CD14-positive monocyte (primary cell): ENCODE data around the gene OSBPL8. TPM values are rescaled to one million over a fixed set of nuclear protein-coding genes. Genes with fewer than 3 reads are reported as not detected.

ENCODE experiments used
- DNase-seq, 3 donors: peaks; one replicate each; pipeline ENCODE4 v3.0.0-alpha.2; 2011 to 2022
- H2AFZ ChIP-seq: 2 replicates; pipeline ENCODE4 v1.6.0; 2012; ENCODE audit warnings: mild to moderate bottlenecking, low read depth, low read length, inconsistent platforms; ENCODE audit not compliant: insufficient read depth, poor library complexity, severe bottlenecking
- H3K27ac ChIP-seq, 2 donors: 1 replicate in 1 of 2; 2 replicates in 1 of 2; pipeline ENCODE4 v1.5.1; 2012 to 2013; ENCODE audit warnings: low read length in 2 of 2, control low read depth in 1 of 2, inconsistent platforms in 1 of 2, low read depth in 1 of 2, mild to moderate bottlenecking in 1 of 2
- H3K27me3 ChIP-seq, 2 donors: one replicate each; pipeline versions ENCODE4 v1.6.0 to v1.6.1; 2011 to 2013; ENCODE audit warnings: low read length in 2 of 2; ENCODE audit not compliant: control insufficient read depth in 2 of 2, insufficient read depth in 2 of 2
- H3K36me3 ChIP-seq, 2 donors: replicated peaks in 1 of 2; 1 replicate in 1 of 2; 2 replicates in 1 of 2; pipeline versions ENCODE4 v1.5.1 to v1.6.1; 2012 to 2013; ENCODE audit warnings: low read length in 2 of 2, control low read depth in 1 of 2, inconsistent platforms in 1 of 2, mild to moderate bottlenecking in 1 of 2; ENCODE audit not compliant: insufficient read depth in 2 of 2, control insufficient read depth in 1 of 2
- H3K4me1 ChIP-seq, 2 donors: 1 replicate in 1 of 2; 2 replicates in 1 of 2; pipeline versions ENCODE4 v1.5.1 to v1.6.1; 2012 to 2013; ENCODE audit warnings: low read length in 2 of 2, control low read depth in 1 of 2, inconsistent platforms in 1 of 2, mild to moderate bottlenecking in 1 of 2, moderate library complexity in 1 of 2; ENCODE audit not compliant: insufficient read depth in 2 of 2, control insufficient read depth in 1 of 2
- H3K4me2 ChIP-seq: replicated peaks from 2 replicates; pipeline ENCODE3; 2012; ENCODE audit warnings: low read length, moderate library complexity, mild to moderate bottlenecking; ENCODE audit not compliant: poor library complexity, severe bottlenecking; ENCODE audit errors: extremely low read depth
- H3K4me3 ChIP-seq, 3 experiments: fragments of 200-600 bp in 1 of 3; sonication (generic) in 1 of 3; replicated peaks in 1 of 3; 1 replicate in 2 of 3; 2 replicates in 1 of 3; pipeline ENCODE4 v1.5.1; 2011 to 2013; ENCODE audit warnings: low read length in 3 of 3, mild to moderate bottlenecking in 3 of 3, control low read depth in 2 of 3, low read depth in 2 of 3, inconsistent platforms in 1 of 3, moderate library complexity in 1 of 3
- H3K79me2 ChIP-seq: 2 replicates; pipeline ENCODE4 v1.6.0; 2012; ENCODE audit warnings: mild to moderate bottlenecking, control low read depth, inconsistent platforms, low read length, moderate library complexity; ENCODE audit not compliant: insufficient read depth
- H3K9ac ChIP-seq: 2 replicates; pipeline ENCODE4 v1.6.0; 2017; ENCODE audit warnings: low read length, mild to moderate bottlenecking; ENCODE audit not compliant: insufficient read depth, poor library complexity, severe bottlenecking
- H3K9me3 ChIP-seq, 2 donors: replicated peaks in 1 of 2; 1 replicate in 1 of 2; 2 replicates in 1 of 2; pipeline versions ENCODE4 v1.5.1 to v1.6.1; 2012 to 2013; ENCODE audit warnings: low read length in 2 of 2, control low read depth in 1 of 2; ENCODE audit not compliant: control insufficient read depth in 1 of 2, insufficient read depth in 1 of 2
- H4K20me1 ChIP-seq: 2 replicates; pipeline ENCODE4 v1.6.0; 2012; ENCODE audit warnings: mild to moderate bottlenecking, low read length, control low read depth, moderate library complexity; ENCODE audit not compliant: insufficient read depth
- H3K27ac Mint-ChIP-seq, 7 donors: one replicate each; pipeline ENCODE4 v1.8.0; 2020; ENCODE audit warnings: mild to moderate bottlenecking in 7 of 7, mixed read lengths in 7 of 7, moderate library complexity in 6 of 7, inconsistent platforms in 2 of 7
- H3K27me3 Mint-ChIP-seq, 3 donors: one replicate each; pipeline ENCODE4 v1.8.0; 2021 to 2022; ENCODE audit warnings: low read depth in 3 of 3, mild to moderate bottlenecking in 3 of 3, mixed read lengths in 3 of 3, moderate library complexity in 3 of 3, inconsistent platforms in 1 of 3
- H3K36me3 Mint-ChIP-seq, 2 donors: one replicate each; pipeline ENCODE4 v1.8.0; 2020; ENCODE audit warnings: mixed read lengths in 2 of 2, inconsistent platforms in 1 of 2, mild to moderate bottlenecking in 1 of 2
- H3K4me1 Mint-ChIP-seq: one replicate; pipeline ENCODE4 v1.8.0; 2020; ENCODE audit warnings: mild to moderate bottlenecking, mixed read lengths
- H3K4me3 Mint-ChIP-seq, 2 donors: one replicate each; pipeline ENCODE4 v1.8.0; 2020; ENCODE audit warnings: mild to moderate bottlenecking in 2 of 2, mixed read lengths in 2 of 2, moderate library complexity in 1 of 2
- H3K9me3 Mint-ChIP-seq, 7 donors: one replicate each; pipeline ENCODE4 v1.8.0; 2020 to 2022; ENCODE audit warnings: mixed read lengths in 7 of 7, mild to moderate bottlenecking in 6 of 7, moderate library complexity in 6 of 7, inconsistent platforms in 2 of 7
- CTCF ChIP-seq: fragments of 200-600 bp; IDR thresholded peaks from one replicate; pipeline ENCODE4 v1.8.0; 2022; ENCODE audit warnings: antibody characterized with exemption, mild to moderate bottlenecking
- WGBS: methylation state at CpG from one replicate; pipeline ENCODE4 v1.1.5; 2013; ENCODE audit warnings: missing lambda C conversion rate; ENCODE audit not compliant: insufficient coverage; 5-methylcytosine and 5-hydroxymethylcytosine counted together
- intact Hi-C, 2 donors: fragments of 100-400 bp; cut with micrococcal nuclease; formaldehyde crosslinking; loops; one replicate each; pipeline versions ENCODE4 v1.15.0 to v1.15.1; 2023
- polyA plus RNA-seq, 3 donors: library from polyadenylated mRNA; depleted of rRNA in 1 of 3; unstranded in 2 of 3; stranded (reverse) in 1 of 3; fragments of 300-500 nt in 2 of 3; fragments of >200 nt in 1 of 3; fragmentation: Illumina TruSeq in 2 of 3; gene quantifications; 1 replicate in 2 of 3; 2 replicates in 1 of 3; pipeline ENCODE4 v1.2.3, GENCODE V29; 2012 to 2021

Gene OSBPL8
- polyA plus RNA-seq, 3 donors, result 25.3 to 167 (median 147) TPM

DNA sequence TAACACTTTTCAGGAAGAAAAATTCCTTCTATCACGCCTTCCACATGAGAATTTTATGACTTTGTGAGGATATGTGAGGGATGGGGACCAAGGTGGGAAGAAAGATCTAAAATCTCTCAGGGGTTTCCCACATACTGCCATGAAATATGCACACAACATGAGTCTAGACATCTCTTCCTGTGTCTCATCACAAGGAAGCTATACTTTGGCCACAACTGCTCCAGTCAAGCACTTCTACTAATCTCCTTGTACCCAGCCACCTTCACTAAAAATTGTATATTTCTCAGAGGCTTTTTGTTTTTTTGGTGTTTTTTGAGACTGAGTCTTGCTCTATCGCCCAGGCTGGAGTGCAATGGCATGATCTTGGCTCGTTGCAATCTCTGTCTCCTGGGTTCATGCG lies 3.2 kb downstream of the OSBPL8 start:
- Histone ChIP-seq H3K4me3 (peak overlapping the region in 1 of 3 experiments; percentile 98), H3K9ac (no peak overlapping the region), H3K9me3 (no peaks in the 10 kb centered on the region), H3K27me3 (no peaks in the 10 kb centered on the region), H4K20me1 (peaks cover 78% of the 10 kb centered on the region), H3K4me1 (peaks cover 36 to 76% of the 10 kb centered on the region in 2 donors), H3K4me2 (peak overlapping the region; percentile 81), H3K36me3 (no peaks in the 10 kb centered on the region), H3K27ac (peak overlapping the region in 1 of 2 donors; percentile 12), H3K79me2 (peaks cover 80% of the 10 kb centered on the region), H2AFZ (no peak overlapping the region)
- H3K27ac Mint-ChIP-seq, result peak overlapping the region in 4 of 7 donors; percentile 3 to 76 (median 72)
- H3K36me3 Mint-ChIP-seq, result peaks cover 9 to 10% of the 10 kb centered on the region in 2 donors
- H3K4me1 Mint-ChIP-seq, result peaks cover 67% of the 10 kb centered on the region
- H3K9me3 Mint-ChIP-seq, result no peaks in the 10 kb centered on the region
- H3K4me3 Mint-ChIP-seq, result no peak overlapping the region
- no peaks in the 10 kb centered on the region for H3K27me3 Mint-ChIP-seq
- 100% methylated on average over 3 of the region's 4 CpGs for WGBS
- intact Hi-C loops, result no loop called here
- DNase-seq, result peak; percentile 24 to 44 (median 31)
- TF ChIP-seq CTCF, result no peak

DNA sequence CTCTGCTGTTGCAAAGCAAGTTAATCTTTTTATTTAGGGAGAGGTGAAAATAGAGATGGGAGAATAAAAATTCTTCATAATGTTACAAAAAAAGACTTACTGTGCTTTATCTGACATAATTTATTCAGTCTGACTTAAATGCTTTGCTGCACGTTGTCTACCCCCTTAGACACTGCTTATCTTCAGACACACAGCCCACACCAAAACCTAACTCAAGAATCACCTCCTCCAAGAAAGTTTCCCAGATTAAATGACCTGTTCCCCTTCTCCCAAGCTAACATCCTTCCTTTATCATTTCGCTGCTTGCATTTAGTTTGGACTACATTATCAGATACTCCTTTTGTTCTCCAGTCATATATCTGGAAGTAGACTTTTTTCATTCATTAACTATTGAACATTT lies 3.8 kb downstream of the OSBPL8 start:
- Histone ChIP-seq H3K9me3 (no peaks in the 10 kb centered on the region), H3K9ac (no peak overlapping the region), H2AFZ (no peak overlapping the region), H3K4me1 (peaks cover 31 to 76% of the 10 kb centered on the region in 2 donors), H3K36me3 (no peaks in the 10 kb centered on the region), H3K4me3 (no peak overlapping the region), H3K27ac (peak overlapping the region in 1 of 2 donors; percentile 12), H3K4me2 (peak overlapping the region; percentile 81), H3K27me3 (no peaks in the 10 kb centered on the region), H3K79me2 (peaks cover 86% of the 10 kb centered on the region), H4K20me1 (peaks cover 84% of the 10 kb centered on the region)
- TF ChIP-seq CTCF, result no peak
- Mint-ChIP-seq H3K4me1 (peaks cover 66% of the 10 kb centered on the region), H3K27me3 (no peaks in the 10 kb centered on the region), H3K36me3 (peaks cover 9 to 10% of the 10 kb centered on the region in 2 donors), H3K9me3 (no peaks in the 10 kb centered on the region), H3K4me3 (no peak overlapping the region), H3K27ac (peak overlapping the region in 4 of 7 donors; percentile 22 to 76 (median 52))
- 89% methylated on average over 1 of the region's 2 CpGs for WGBS
- intact Hi-C loops, result no loop called here
- DNase-seq, result no peak
